NT2/D1 (cell line): ENCODE data around the gene CENPVL3.

Source experiments
- DNase-seq: peaks from one replicate; pipeline ENCODE4 v3.0.0-alpha.2; 2011; ENCODE audit warnings: low read depth, low spot score
- H3K27me3 ChIP-seq: 2 replicates; pipeline ENCODE4 v1.6.0; 2011; ENCODE audit warnings: mild to moderate bottlenecking; ENCODE audit not compliant: insufficient read length, insufficient read depth
- H3K36me3 ChIP-seq: 2 replicates; pipeline ENCODE4 v1.6.1; 2011; ENCODE audit warnings: mild to moderate bottlenecking, low read length, mixed read lengths; ENCODE audit not compliant: insufficient read depth, insufficient read length
- H3K4me1 ChIP-seq: 2 replicates; pipeline ENCODE4 v1.5.1; 2011; ENCODE audit not compliant: insufficient read depth, insufficient read length
- H3K4me3 ChIP-seq: 2 replicates; pipeline ENCODE4 v1.5.1; 2011; ENCODE audit warnings: low read depth; ENCODE audit not compliant: insufficient read length
- H3K9ac ChIP-seq: 2 replicates; pipeline ENCODE4 v1.6.0; 2011; ENCODE audit warnings: low read depth; ENCODE audit not compliant: insufficient read length
- H3K9me3 ChIP-seq: 2 replicates; pipeline ENCODE4 v1.5.1; 2011; ENCODE audit warnings: mild to moderate bottlenecking, low read length; ENCODE audit not compliant: insufficient read depth
- SUZ12 ChIP-seq: IDR thresholded peaks from 2 replicates; pipeline ENCODE4 v1.6.1; 2011; ENCODE audit not compliant: insufficient read length, insufficient read depth; ENCODE audit errors: extremely low read depth
- YY1 ChIP-seq: IDR thresholded peaks from 2 replicates; pipeline ENCODE4 v1.6.1; 2011; ENCODE audit not compliant: insufficient read length, insufficient read depth
- ZNF274 ChIP-seq: IDR thresholded peaks from 2 replicates; pipeline ENCODE4 v1.6.1; 2011; ENCODE audit warnings: mild to moderate bottlenecking, low read depth, low read length

The CENPVL3 gene

GRCh38 chrX:51608126-51608525 is 10.6 kb downstream of the CENPVL3 start:
- H3K27me3 ChIP-seq, result no peaks in the 10 kb centered on the region
- no peaks in the 10 kb centered on the region for H3K4me1 ChIP-seq
- H3K9me3 ChIP-seq, result no peaks in the 10 kb centered on the region
- DNase-seq, result no peak
- H3K4me3 ChIP-seq, result no peak overlapping the region
- H3K36me3 ChIP-seq, result no peaks in the 10 kb centered on the region
- no peak for TF ChIP-seq ZNF274
- no peak for TF ChIP-seq YY1
- no peak for TF ChIP-seq SUZ12
- H3K9ac ChIP-seq, result no peak overlapping the region

DNA sequence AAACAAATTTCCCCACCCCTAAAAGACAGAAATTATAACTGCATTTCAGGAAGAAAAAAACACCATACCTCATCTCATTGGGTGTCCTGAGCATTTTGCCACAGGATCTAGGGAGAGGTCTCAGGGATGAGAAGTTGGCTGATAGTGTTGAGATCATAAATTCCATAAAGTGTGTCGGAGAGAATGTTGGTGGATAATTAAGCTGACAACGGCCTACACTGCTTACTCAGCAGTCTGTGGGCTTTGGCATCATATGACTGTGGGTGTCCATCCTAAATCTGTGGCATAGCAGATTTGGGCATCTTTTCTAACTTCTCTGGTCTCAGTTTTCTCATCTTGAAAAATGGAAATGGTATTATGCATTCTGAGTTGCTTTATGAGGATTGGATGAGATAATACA is 12.3 kb downstream of the CENPVL3 start:
- no peaks in the 10 kb centered on the region for H3K9me3 ChIP-seq
- no peaks in the 10 kb centered on the region for H3K27me3 ChIP-seq
- no peak overlapping the region for H3K4me3 ChIP-seq
- DNase-seq, result no peak
- no peaks in the 10 kb centered on the region for H3K4me1 ChIP-seq
- H3K9ac ChIP-seq, result no peak overlapping the region
- TF ChIP-seq SUZ12, result no peak
- TF ChIP-seq ZNF274, result no peak
- no peak for TF ChIP-seq YY1
- no peaks in the 10 kb centered on the region for H3K36me3 ChIP-seq

GRCh38 chrX:51598899-51599298 is 19.8 kb downstream of the CENPVL3 start:
- DNase-seq, result no peak
- H3K27me3 ChIP-seq, result no peaks in the 10 kb centered on the region
- H3K9ac ChIP-seq, result no peak overlapping the region
- no peaks in the 10 kb centered on the region for H3K4me1 ChIP-seq
- TF ChIP-seq ZNF274 (no peak), SUZ12 (no peak), YY1 (no peak)
- H3K4me3 ChIP-seq, result no peak overlapping the region
- no peaks in the 10 kb centered on the region for H3K36me3 ChIP-seq
- H3K9me3 ChIP-seq, result no peaks in the 10 kb centered on the region

DNA sequence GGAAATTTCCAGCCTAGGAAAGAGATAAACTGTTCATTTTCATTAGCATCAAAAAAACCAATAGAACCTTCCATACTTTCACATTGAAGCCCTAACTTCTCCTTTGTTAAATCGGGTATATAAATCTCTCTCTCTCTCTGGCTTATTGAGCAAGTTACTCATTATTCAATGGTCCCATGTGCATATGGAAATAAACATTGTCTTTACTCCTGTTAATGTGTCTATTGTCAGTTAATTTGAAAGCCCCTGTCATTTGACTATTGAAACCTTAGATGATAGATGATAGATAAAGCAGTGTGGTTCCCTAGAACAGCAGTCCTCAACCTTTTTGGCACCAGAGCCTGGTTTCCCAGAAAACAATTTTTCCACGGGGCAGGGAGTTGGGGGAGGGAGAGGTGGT is 46.8 kb downstream of the CENPVL3 start:
- H3K4me1 ChIP-seq, result no peaks in the 10 kb centered on the region
- no peak for DNase-seq
- no peak overlapping the region for H3K9ac ChIP-seq
- H3K9me3 ChIP-seq, result no peaks in the 10 kb centered on the region
- no peak for TF ChIP-seq SUZ12
- no peak for TF ChIP-seq YY1
- TF ChIP-seq ZNF274, result no peak
- no peak overlapping the region for H3K4me3 ChIP-seq
- no peaks in the 10 kb centered on the region for H3K27me3 ChIP-seq
- no peaks in the 10 kb centered on the region for H3K36me3 ChIP-seq

DNA sequence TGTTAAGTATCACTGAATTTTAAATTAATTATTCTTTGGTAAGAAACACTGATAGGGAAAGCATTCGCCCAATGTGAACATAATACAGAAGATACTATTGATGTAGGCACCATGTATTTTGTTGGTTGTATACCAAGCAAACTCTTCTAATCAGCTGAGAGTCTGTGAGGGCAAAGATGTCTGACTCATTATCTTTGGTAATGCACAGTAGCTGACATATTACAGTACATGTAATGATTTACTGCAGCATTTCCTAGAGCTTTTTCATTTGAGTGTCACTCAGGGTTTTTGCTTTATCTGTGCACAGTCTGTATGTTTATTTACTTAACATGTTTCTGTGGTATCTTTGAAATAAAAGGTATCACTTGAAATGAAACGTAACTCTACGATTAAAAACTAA is 49.2 kb downstream of the CENPVL3 start:
- Histone ChIP-seq H3K4me3 (no peak overlapping the region), H3K36me3 (no peaks in the 10 kb centered on the region), H3K9me3 (no peaks in the 10 kb centered on the region), H3K4me1 (no peaks in the 10 kb centered on the region), H3K27me3 (no peaks in the 10 kb centered on the region), H3K9ac (no peak overlapping the region)
- no peak for DNase-seq
- TF ChIP-seq SUZ12, result no peak
- TF ChIP-seq ZNF274, result no peak
- no peak for TF ChIP-seq YY1

DNA sequence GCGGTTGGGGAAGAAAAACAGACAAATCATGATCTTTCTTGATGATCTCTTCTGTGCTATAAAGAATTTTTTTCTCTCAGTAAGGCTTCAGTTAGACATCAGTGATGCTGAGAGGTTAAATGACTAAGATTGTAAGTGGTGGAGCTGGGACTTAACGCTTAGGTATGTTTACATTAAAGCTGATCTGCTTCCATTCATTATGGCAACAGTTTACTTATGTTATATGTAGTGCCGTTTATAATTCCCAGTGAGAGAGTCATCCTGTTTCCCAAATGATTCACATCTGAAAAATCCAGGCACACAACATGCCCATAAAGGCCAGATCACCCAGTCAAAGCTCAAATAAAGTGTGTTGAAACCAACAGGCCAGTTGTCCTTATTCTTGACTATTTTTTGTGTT is 50.1 kb downstream of the CENPVL3 start:
- H3K4me1 ChIP-seq, result no peaks in the 10 kb centered on the region
- no peaks in the 10 kb centered on the region for H3K27me3 ChIP-seq
- H3K9ac ChIP-seq, result no peak overlapping the region
- no peak for TF ChIP-seq SUZ12
- no peak for TF ChIP-seq ZNF274
- TF ChIP-seq YY1, result no peak
- no peak for DNase-seq
- H3K4me3 ChIP-seq, result no peak overlapping the region
- no peaks in the 10 kb centered on the region for H3K36me3 ChIP-seq
- peaks cover 3% of the 10 kb centered on the region; the same call in 1 of the 2 replicates for H3K9me3 ChIP-seq
